OCI-M2 (cell line): Measurements from ENCODE around the gene C19orf67.

Experiments
- DNase-seq: peaks from one replicate; lab custom pipeline; 2025; ENCODE audit not compliant: unreplicated experiment; lab: John Stamatoyannopoulos, UW

Gene C19orf67

DNA sequence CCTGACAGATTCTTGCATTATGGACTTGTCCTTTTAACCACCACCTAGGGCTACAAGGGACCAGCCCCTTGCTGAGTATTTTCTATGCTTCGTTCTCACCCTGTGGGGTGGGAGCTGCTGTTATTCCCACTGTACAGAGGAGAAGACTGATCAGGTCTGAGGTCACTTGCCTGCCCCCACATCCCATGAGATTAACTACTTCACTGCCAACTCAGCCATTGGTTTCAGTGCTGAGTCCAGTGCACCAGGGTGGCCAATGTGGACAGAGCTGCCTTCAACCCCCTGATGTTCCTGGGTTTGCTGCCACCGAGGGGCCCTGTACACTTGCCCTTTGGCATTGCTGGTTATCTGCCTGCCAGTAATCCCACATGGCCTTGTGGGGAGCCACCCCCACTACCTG, 25.1 kb upstream of the C19orf67 start:
- no peak for DNase-seq

DNA sequence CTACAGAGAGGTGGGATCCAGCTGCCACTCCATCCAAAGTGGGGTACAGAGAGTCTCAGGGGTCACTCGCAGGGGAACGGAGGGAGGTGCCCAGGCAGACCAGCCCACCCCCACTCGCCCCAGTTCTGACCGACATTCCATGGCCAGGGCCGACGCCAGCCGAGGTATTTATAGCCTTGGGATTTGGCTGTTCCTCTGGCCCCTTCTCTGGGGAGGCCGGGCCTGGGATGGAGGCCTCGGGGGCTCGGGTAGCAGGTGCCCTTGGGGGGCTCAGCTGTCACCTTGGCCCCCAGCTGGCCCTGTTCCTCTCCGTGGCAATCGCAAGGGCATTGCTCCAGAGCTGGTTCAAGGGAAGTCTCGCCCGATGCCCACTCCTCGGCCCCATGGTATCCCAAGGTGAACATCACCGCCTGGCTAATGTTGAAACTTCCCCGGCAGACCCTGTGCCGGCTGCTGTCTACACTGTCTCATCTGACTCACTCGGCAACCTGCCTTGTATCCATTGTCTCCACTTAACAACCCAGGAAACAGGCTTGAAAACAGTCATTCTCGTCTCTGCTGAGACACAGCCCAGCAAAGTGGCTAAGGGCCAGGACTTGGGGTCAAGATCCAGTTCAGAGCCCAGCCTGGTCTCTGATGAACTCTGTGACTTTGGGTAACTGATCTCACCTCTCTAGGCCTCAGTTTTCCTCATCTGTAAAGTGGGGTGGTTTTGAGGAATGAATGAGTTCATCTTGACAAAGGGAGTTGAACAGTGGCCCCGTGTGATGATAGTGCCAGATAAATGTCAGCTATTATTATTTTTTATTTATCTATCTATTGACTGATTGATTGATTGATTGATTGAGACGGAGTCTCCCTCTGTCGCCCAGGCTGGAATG, 22.2 kb upstream of the C19orf67 start:
- no peak for DNase-seq

DNA sequence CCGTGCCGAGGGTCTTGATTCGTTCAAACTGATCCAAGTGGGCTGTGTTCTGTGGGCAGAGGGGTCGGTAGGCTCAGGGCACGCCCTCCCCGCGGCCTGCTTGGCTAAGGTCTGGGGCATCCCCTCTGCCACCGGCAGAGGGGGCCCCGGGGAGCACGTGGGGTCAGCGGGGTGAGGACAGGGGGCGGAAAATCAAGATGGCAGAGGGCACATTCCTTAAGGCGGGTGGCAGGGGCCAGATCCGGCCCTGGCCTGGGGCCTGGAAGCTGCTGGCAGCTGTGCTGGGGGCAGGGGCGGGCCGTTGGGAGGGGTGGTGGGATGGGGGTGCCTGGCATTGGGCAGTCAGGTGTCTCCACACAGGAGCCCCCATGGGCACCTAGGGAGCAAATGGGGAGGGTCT, 21.3 kb upstream of the C19orf67 start:
- no peak for DNase-seq

DNA sequence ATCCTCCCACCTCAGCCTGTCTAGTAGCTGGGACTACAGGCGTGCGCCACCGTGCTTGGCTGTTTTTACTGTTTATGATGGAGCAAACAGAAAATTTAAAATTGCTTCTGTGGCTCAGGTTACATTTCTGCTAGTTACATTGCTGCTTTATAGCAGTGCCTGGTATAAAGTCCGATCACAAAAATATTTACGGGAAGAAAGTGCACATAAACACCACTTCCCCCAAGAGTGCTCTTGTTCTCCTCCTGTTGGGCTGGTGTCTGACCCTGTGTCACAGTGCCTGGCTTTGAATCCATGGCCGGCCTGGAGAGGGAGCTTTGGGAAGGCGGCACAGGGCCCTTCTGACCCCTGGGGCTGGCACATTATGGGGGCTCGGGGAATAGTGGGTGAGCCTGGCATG, 20.1 kb upstream of the C19orf67 start:
- no peak for DNase-seq

DNA sequence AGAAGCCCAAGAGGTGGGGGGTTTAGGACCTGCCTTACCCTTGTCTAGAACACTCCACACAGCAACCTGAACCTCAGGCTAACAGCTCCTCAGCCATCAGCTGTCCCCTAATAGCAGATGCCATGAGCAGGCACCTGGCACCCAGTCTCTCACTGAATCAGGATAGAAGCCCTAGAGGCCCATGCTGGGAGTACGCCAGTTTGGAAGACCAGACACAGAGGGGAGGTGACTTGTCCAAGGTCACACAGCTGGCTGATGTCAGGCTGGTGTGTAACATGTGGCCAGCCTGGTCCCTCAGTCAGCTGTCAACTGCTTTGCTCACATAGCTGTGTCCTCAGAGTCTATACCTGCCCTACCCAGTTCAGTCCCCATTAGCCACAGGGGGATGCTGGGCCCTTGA, 17.7 kb upstream of the C19orf67 start:
- DNase-seq = no peak

DNA sequence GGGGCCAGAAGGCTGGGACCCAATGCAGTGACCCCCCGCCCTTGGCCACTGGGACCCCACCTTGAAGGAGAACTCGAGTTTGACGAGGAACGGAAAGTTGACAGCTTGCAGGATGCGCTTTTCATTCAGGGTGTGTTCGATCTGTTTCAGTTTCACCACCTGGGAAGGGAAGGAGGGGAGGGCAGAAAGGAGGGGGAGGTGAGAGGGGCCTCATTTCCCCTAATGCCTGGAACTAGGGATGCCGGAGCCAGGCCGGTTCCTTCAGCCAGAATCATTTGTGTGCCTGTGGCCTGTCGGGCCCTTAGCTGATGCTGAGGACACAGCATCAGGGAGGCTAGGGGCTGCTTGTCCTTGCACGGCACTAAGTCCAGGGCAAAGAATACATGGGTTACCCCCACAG, 17.2 kb upstream of the C19orf67 start:
- DNase-seq = no peak

DNA sequence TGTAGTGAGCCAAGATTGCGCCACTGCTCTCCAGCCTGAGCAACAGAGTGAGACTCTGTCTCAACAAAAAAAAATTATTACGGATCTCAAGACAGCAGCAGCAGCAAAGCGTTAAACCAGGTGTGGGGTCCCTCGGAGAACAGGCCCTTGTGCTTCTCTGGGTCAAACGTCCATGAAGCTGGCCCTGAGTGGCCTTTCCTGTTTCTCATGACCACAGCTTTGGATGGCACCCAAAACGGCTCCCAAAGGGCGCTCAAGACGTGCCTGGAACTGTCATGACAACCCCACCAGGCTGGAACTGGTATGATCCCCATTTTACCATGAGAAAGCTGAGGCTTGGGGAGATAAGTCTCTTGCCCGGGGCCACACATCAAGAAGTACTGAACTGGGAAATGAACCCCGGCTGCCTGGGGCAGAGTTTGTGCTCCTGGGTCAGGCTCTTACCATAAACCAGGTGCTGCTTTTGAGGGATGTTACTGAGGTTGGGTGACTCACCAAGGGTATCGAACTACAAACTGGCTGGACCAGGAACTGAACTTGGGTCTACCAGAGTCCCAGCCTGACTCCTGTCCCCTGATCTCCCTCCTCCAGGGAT, 16.6 kb upstream of the C19orf67 start:
- no peak for DNase-seq

DNA sequence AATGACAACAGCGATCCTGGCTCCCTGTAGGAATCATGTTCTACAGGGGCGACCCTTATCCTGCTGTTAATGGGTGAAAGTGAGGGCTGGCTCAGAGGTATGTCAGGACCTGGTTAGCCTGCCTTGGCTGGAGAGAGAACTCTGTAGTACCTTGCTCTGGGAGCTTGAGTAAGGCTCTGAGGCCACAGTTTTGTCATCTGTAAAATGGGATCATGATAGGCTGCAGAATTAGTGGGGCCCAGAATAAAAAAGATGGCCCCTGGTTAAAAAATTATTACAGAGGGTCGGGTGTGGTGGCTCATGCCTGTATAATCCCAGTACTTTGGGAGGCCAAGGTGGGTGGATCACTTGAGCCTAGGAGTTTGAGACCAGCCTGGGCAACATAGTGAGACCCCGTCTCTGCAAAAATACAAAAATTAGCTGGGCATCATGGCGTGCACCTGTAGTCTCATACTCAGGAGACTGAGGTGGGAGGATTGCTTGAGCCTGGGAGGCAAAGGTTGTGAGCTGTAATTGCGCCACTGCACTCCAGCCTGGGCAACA, 15.5 kb upstream of the C19orf67 start:
- no peak for DNase-seq

DNA sequence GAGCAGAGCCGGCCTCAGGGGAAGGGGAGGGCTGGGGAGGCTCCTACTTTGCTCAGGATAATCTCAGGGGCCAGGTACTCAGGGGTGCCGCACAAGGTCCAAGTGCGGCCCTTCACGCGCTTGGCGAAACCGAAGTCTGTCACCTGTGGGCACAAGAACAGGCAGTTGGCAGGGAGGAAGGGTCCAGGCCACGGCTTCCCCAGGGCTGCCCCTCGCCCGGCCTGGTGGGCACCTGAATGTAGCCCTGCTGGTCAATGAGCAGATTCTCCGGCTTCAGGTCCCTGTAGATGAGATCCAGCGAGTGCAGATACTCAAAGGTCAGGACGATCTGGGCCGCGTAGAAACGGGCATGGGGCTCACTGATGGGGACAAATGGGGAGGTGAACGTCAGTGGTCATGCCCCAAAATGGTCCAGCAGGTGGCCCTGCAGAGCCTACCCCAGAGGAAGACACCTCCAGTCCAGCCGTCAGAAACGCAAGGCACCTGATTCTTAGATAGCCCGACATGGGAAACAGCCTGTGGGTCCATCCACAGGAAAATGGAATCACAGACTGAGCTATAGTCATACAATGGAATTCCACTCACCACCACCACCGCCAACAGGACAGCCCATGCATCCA, 12.1 kb upstream of the C19orf67 start:
- DNase-seq = no peak

DNA sequence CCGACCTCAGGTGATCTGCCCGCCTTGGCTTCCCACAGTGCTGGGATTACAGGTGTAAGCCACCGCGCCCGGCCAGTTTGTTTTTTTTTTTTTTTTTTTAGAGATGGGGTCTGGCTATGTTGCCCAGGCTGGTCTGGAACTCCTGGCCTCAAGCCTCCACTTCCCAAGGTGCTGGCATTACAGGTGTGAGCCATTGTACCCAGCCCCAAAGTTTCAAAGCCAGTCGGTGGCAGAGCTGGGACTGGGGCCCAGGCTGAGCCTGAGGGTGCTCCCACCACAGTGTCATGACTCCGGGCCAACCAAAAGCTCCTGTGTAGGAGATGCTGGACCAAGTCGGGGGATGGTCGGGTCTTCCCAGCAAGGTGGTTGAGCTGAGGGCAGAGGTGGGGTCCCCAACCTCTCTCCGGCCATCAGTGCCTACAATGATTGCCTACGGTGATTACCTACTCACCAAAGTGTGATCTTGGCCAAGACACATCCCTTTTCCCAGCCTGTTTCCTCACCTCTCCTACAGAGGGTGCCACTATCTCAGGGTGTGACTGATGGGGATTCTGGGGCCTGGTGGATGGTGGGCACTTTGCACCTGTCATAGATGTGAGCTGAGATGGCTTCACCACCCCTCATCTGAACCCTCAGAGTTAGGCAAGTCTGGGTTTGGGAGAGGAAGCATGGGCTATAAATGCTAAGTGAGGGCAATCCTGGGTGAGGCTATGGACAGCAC, 10.8 kb upstream of the C19orf67 start:
- no peak for DNase-seq

DNA sequence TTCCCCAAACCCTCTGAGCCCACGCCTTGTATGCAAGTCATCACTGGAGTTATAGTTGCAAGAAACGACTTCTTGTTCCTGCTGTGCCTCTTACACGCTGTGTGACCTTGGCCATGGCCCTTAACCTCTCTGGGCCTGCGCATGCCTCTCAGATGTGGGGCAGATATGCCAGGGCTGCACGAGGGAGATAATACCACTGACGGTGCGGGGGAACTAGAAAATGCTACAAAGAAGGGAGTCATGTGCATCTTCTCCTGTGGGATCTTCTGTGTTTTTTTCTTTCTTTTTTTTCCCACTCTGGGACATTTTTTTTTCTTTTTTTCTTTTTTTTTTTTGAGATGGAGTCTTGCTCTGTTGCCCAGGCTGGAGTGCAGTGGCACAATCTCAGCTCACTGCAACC, 9.3 kb upstream of the C19orf67 start:
- no peak for DNase-seq

DNA sequence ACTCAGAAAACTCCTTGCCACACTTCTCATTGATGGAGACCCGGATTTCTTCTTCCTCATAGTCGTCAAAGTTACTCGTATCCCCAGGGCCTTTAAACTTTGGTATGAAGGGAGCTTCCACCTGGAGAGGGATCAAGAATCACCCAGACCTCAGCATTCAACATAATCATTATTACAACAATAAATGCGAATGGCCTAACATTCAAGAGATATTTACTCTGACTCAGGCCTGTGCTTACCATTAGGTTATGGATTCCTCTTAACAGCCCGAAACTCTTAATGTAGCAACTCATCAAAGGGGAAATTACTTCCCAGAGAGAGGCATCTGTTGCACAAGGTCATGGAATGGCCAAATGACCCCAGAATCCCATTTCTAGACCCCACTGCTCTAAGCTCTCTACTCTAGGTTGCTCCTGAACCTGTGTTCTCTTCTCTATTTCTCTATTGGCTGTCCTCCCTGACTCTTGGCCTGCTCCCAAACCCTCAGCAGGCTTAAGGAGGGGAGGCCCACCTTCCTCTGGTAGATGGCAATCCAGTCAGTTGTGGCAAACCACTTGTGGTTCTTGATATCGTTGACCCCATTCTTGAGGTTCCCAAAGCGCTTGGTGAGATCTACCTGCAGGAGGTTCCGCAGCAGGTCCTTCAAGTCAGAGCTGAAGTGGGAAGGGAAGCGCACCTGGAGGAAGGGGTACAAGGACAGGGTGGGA, 7.7 kb upstream of the C19orf67 start:
- DNase-seq = no peak

DNA sequence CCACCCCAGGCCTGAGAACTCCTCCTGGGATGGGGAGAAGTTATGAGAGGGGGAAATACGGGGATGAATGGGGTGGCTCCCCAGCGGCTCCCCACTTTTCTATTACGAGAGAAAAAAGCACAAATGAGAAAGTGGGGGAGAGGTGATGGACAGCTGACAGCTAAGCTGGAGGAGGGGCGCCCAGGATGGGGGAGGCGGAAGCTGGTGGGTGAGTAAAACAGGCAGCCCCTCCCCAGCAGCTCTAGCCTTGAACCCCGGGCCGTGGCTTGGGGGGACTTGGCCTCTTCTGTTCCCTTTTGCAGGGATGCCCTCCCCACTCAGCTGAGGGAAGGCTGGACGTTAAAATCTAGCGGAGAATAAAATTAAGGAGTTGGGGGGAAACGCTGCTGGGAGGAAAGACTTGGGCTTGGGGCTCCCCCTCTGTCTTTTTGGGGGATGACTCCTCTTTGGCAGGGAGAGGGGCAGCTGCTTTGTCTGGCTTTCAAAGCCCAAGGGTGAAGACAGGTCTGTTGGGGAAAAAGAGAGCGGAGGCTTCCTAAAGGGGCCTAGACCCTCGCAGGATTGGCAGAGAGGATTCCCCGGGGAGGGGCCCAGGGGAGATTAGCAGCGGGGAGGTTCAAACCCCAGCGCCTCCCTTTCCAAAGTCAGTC, 6.4 kb upstream of the C19orf67 start:
- peak; percentile 59 for DNase-seq

DNA sequence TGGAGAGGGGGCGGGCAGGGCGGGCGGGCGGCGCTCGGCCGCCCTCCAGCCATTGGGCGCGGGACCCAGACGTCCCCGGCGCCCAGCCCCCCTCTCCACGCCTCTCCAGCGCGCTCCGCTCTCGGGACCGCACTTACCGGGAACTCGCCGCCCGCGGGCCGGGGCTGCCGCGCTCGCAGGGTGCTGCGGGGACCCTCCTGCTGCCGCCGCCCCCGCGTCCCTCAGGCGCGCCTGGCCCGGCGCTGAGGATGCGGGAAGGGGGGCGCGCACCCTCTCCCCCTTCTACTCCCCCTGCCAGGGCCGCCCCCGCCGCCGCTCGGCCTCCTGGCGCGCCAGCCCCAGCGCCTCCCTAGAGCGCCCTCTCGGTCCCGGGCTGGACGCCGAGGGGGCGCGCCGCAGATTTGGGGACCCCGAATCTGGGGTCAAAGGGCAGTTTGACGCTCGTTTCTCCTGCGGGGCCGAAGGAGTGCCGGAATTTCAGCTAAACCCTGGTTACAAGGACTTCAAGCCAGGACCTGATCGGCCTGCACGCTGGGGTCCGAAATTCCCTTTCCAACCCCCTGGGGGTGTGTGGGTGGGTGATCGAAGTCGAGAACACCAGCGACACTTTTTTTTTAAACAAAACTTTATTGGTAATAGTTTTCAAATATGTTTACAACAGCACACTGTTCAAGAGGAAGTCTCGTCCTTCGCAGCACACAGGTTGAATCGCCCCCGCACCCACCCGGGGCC, 5.7 kb upstream of the C19orf67 start:
- peak; percentile 98 for DNase-seq

DNA sequence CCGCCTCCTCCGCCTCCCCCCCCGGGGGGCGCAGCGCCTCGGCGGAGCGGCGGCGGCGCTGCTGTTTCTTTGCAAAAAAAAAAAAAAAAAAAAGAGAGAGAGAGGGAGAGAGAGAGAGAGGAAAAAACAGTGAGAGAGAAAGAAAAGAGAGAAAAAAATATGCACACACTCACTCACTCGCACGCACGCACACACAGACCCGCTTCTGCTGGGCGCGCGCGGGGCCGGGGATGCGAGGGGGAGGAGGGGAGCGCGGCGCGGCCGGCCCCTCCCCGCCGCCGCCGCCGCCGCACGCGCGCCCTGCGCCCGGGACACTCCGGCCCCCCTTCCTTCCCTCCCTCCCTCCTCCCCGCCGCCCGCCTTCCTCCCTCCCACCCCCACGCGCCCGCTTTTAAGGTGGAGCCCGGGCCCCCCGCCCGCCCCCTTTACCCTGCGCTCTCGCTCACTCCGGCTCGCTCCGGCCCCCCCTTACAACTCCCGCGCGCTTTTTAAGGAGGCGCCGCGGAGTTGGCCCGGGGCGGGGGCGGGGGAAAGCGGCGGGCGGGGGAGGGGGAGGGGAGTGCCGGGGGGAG, 5.0 kb upstream of the C19orf67 start, which contains the start of gene SAMD1:
Gene SAMD1 (minus strand): TSS at position 243 of the 572 bp plus-strand sequence.
- no peak for DNase-seq

DNA sequence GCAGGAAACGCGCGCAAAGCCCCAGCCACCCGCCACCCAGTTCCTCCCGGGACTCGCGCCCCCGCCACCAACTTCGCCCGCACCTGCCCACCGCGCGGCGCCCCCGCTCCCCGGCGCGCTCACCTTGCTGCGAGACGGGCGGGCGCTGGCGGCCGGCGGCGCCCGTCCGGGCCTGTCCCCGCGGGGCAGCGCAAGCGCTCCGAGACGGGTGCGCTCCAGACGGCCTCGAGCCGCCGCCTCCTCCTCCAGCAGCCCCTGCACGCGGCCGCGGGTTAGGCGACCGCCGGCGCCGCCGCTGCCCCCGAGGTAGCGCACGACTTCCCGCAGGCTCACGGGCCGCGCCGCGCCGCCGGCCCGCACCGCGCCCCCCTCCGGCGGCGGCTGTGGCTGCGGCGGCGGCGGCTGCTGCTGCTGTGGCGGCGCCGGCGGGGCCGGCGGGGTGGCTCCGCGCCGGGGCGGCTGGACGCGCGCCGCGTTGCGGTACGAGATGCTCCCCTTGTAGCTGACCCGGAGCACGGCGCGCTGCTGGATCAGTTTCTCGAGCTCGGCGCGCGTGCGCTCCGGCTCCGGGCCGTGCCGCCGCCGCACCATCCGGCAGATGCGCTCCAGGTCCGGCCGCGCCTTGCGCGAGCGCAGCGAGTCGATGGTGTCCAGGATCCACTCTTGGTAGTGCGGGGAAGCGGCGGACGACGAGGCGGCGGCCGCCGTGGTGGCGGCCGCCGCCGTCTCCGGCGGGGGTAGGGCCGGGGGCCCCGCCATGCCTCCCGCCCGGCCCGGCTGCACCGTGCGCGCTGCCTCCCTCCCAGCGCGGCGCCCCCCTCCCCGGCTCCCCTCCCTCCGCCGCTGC, 4.3 kb upstream of the C19orf67 start:
- no peak for DNase-seq

DNA sequence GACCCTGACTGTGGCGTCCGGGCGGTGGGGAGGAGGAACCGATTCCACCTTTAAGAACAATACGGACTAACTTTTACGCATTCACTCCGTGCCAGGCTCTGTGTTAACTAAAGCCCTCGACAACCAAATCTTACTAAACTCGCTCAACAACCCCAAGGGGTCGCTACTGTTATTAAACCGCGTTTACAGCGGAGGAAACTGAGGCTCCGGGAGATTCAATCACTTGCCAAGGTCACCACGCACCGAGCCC, 3.8 kb upstream of the C19orf67 start:
- no peak for DNase-seq

DNA sequence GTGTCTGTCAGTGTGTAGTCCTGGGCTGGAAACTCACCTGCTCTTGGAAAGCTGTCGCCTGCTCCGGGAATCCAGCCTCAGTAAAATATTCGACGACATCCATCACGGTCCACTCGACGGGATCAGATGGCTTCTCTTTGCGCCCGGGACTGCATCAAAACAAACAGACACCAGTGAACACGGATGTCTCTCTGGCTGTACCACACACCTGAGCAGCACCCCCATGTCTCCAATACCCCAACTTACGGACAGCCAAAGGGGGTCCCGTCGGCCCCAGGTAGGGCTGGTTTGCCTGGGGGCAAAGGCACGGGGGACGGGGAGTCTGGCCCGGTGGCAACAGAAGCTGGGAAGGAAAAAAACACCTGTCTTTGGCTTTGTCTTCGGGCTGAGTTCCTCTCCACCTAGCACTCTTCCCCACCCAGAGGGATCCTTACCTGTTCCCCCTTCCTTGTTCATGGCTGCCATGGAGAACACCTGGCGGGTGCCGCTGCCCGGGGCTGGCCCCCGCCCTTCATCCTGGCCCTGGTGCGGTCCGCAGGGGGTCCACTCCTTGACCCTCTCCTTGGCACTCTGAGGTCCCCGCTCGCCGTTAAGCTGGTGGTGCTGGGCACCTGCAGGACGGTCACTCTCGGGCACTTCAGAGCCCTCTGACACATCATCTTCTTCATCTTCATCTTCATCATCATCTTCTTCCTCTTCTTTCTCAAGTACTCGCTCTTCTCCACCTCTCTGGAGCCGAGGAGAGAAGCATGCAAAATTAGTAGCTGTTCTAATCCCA, 3.2 kb upstream of the C19orf67 start:
- DNase-seq = no peak
